ENCODE measurements around the gene BTBD3. TPM values are rescaled to one million over a fixed set of nuclear protein-coding genes. Genes with fewer than 3 reads are reported as not detected.

The BTBD3 gene
- total RNA-seq, 1 experiment from 2014 or later = 28.7 TPM

GRCh38 chr20:11965602-11966001, 47.9 kb downstream of the BTBD3 start:
- no peak for DNase-seq (ENCODE audit: extremely low read depth, low read depth)

GRCh38 chr20:11966186-11966585, 48.5 kb downstream of the BTBD3 start:
- no peak for DNase-seq (ENCODE audit: extremely low read depth, low read depth)

DNA sequence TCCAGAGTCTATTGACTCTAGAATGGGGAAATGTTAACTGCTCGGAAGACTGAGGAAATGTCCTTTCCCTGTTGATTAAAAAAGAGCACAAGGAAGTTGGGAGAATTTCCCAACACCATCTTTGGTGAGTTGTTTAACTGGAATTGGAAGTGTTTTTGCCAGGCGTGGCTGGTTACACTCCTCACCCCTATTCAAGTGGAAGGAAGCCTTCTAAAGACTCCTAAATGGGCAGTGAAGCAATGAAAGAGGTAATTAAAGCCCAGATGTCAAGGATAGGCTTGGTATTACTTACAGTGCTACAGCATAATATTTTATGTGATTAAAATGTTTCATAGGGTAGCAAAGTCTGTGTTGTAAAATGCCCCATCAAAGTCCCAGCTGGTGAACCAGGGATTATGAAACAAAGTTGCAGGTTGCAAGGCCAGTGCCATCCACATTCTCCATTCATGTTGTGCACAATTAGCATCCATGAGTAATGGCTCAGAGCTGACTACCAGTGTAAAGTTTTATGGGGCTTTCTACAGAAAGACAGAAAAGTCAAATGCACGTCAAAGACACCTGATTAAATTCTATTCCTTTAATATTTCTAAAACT, 52.6 kb downstream of the BTBD3 start:
- no peak for DNase-seq (ENCODE audit: extremely low read depth, low read depth)

DNA sequence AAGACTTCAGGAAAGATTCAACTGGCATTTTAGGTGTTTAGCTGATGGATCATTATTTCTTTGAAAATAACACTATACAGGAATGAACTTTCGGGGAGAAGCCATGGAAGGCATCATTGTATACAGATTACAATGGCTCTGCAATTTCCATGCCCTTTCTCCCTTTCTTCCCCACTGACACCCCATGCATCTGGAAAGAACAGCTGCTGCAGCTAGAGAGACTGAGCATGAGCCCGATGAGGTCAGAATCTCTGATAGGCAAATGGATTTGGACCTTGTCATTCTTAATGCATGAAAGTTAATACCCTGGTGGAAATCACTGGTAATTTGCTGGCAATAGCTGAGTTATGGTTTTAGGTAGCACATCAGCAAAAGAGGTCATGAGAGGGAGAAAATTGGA, 54.8 kb downstream of the BTBD3 start:
- DNase-seq (ENCODE audit: extremely low read depth, low read depth) = no peak

Data from NCI-H460 (cell line).